GM18951 (cell line): ENCODE measurements around the gene ABCG8.
"Not testable (repeated sequence)": the region's sequence is repeated elsewhere in the genome, so short reads cannot be mapped to it uniquely, and the experiment has no call there.

Experiments used
- POLR2A ChIP-seq: IDR thresholded peaks from 4 replicates; pipeline ENCODE4 v1.6.1; 2011; ENCODE audit warnings: mild to moderate bottlenecking; ENCODE audit not compliant: insufficient read length, insufficient read depth; ENCODE audit errors: extremely low read depth
- in situ Hi-C: fragments of 300-500 bp; cut with MboI; formaldehyde crosslinking; loops from one replicate; pipeline ENCODE4 v1.12.0; 2022; ENCODE audit warnings: low sequenced_read_pairs, mixed read lengths, inconsistent platforms; ENCODE audit not compliant: unreplicated experiment

Gene ABCG8

DNA sequence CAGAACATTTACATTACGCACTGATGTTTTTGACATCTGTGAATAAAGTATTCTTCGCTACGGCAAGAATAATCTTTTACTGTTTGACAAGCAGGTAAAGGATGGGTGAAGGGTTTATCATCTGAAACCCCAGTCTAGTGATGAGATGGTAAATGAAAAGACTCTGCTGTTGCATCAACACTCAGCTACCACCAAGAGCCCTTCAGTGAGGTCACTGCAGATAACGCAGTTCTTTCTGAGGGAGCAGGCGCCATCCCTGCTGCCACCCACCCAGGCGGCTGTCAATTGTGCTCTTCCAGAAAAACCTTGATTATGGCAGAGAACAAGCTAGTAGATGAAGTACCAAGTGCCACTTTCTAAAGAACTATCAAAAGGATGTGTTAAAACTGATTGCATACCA is 58.7 kb downstream of the ABCG8 start:
- in situ Hi-C loops: no loop called here

DNA sequence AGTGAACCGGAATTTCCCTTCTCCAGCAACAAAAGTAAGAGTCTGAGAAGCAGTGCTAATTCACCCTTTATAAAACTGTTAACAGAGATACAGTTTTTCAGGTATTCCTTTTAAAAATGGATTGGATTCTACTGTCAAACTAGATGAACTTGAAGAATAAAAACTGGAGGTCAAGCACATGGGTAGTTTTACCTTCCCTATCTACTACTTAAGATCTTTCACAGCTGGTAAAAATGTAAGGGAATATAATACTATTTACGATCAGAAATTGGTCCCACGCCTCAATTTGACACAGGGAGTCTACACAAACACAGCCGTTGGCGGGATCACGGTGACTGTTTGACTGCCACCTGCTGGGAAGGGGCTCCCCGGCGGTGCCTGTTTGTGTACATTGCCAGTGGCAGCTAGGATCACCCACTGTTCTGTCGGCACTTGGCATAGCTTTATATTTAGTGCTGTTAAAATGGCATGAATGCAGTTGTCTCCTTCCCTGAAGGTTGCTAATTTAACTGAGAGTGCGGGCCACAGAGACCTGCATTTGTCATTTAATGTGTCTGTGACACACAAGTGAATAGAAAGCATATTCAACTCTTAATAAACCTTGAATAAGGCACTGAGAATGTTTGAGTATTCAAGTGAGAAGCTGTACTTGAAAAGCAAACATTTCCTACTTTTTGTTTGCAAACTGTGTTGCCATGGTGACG is 59.5 kb downstream of the ABCG8 start:
- no peak for TF ChIP-seq POLR2A
- in situ Hi-C loops: no loop called here

More for the DNA sequence above, 58.7 kb downstream of the ABCG8 start:
- no peak for TF ChIP-seq POLR2A

DNA sequence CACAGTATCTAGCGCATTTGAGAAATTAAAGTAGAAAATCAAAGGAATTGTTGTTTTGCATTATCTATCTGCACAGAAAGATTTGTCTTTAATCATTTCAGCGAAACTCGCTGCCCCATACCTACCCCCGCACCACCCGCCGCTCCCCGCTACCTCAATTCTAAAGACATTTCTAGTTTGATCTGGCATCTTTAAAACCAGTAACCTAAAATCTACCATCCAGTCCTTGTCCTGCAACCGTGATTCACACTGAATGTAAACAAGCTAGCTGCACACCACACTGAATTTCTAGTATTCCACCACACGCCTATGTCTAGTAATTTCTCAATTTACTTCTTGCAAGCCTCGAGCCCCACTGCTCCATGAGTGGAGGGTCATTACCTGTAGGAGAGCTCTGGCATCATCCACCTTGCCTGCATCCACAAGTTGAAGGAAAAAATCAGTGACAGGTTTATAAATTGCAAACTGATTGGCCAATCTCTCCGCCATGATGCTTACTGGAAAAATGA is 60.1 kb downstream of the ABCG8 start:
- in situ Hi-C loops: no loop called here
- TF ChIP-seq POLR2A: no peak

DNA sequence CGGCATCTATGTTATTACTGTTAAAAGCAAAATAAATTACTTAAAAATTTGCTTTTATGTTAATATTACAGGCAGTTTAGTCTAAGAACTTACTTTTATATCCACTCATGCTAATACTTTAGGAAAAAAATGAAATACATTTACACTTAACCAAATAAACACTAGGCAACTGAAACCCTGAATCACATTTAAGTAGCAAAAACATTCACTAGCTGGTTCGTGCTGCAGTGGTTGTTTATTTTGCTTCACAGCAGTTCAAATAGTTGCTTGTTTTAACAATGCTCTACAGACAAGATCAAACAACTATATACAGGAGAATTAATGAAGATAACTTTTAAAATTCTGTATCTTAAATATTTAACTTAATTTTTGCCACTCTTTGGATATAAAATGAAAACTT is 60.8 kb downstream of the ABCG8 start:
- no peak for TF ChIP-seq POLR2A
- in situ Hi-C loops: no loop called here

DNA sequence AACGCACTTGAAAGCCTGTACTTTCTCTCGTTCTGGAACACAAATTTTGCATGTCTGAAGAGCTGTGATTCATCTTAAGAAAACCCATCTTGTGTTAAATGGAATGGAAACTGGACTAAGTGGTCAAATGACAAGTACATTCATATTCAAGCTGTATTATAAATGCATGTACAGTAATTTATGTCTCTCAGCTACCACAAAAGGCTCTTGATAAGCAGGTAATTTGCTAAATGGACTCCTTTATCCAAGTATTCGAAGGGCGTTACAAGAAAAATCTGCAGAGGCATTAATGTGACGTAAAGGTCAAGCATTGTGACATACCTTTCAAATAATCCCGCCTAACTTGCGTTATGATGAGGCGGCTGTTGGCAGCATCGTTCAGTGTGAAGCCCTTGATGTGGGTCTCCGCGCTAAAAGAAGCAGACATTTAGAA is 66.6 kb downstream of the ABCG8 start:
- no peak for TF ChIP-seq POLR2A
- in situ Hi-C loops: no loop called here

DNA sequence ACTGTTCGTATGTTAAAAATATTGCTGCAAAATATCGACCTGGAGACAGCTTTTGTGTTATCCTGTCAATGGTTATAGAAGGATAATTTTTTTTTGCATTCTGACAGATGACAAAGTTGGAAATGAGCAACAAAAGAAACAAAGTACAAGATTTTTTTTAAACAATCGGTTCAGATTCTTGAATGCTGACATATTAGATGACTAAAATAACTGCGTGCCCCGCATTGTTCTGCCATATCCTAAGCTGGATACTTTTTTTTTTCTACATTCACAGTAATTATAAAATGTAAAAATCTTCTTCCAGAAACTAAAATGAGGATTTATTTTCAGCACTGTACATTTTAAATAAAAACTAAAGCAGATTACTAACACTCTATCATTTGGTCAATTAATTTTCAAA is 67.1 kb downstream of the ABCG8 start:
- in situ Hi-C loops: no loop called here
- TF ChIP-seq POLR2A: no peak

DNA sequence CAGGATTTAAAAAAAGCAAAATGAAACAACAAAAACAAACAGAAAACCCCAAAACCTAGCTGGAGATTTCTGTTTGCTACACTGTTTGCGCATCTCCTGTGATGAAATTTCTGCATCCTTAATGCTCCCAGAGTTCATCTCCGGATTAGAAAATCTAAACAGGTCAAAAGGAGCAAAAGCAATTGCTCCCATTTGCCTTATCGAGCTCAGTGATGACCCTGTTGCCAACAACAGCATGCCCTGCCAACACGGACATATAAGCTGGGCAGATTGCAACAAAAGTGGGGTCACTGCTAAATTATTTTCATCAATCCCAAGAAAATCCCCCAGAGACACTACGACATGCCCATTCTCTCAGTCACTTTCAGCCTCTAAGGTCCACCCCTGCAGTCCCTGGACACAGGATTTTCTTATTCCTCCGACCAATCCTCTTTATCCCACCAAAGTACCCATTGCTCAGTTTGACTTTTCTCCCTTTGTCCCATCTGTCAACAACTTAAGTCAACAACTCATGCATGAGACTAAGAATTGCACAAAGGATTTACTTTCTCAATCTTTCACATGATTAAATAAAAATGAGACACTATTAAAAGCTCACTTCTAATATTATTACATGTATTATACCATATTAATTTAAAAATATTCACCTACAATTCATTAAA is 67.8 kb downstream of the ABCG8 start:
- TF ChIP-seq POLR2A: no peak
- in situ Hi-C loops: no loop called here

DNA sequence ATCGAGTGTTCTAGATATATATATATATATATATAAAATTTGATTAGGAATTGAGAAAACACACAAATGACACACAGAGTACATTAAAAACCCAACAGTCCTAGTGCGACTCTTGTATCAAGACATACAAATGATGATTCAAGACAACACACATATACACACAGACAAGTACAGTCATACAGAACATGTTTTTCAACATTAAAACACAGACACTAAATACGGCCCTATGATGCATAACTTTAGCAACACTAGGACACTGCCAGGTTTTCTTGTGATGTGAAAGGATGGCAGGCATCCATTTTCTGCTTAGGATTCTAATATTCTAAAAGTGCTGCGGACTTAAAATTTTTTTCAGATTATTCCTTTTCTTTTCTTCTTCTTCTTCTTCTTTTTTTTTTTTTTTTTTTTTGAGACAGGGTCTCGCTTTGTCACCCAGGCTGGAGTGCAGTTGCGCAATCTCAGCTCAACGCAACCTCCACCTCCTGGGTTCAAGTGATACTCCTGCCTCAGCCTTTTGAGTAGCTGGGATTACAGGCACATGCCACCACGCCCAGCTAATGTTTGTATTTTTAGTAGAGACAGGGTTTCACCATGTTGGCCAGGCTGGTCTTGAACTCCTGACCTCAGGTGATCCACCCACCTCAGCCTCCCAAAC is 72.5 kb downstream of the ABCG8 start:
- in situ Hi-C loops: not testable (repeated sequence)

DNA sequence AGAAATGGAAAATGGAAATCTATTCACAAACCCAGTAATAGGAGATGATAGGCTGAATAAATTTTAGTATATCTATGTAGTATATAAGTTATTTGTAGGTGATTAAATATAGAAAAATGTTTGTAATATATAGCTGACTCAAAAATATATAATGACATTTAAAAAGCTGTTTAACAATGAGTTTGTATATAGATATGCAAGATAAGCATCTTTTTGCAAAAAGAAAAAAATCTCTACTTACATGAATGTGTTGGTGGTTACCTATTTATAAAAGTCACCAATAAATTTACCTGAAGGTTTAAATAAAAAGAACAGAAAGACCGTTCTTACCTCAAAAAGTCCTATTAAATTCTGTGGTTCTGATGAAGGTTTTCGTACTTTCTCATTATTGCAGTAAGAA is 85.7 kb downstream of the ABCG8 start:
- TF ChIP-seq POLR2A: no peak
- in situ Hi-C loops: no loop called here

DNA sequence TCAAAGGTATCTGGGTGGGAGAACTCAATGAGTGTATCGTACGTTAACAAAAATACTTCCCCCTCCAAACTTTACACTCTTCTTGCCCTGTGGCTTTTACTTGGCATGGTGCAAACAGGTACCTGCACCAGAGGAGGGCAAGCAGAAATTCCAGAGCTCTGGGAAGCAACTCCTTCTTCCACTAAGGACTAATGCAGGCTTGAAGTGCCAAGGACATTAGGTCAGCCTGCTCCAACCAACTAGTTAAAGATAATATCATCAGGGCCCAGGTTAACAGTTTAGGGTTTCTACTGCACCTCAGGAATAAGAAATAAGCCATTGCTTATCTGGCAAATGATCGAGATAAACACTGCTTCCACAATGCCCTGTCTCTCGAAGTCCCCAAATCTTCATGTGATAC is 86.7 kb downstream of the ABCG8 start:
- TF ChIP-seq POLR2A: no peak
- in situ Hi-C loops: no loop called here

DNA sequence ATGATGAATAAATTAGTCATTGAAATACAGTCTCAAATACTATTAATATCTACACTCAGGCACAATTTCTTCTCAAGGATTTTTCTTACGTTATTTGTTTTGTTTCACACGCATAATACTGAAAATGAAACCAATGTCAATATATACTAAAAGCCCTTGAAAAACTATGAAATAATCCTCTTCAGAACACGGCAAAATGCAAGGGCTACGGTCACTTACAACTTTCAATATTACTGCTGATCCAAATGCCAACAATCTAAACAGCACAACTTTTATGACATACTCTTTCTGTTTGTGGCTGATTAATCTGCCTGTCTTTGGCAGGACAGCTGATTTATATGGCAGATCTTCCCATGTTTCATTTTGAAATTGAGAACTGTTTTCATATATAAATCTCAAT is 88.7 kb downstream of the ABCG8 start:
- no peak for TF ChIP-seq POLR2A
- in situ Hi-C loops: no loop called here

DNA sequence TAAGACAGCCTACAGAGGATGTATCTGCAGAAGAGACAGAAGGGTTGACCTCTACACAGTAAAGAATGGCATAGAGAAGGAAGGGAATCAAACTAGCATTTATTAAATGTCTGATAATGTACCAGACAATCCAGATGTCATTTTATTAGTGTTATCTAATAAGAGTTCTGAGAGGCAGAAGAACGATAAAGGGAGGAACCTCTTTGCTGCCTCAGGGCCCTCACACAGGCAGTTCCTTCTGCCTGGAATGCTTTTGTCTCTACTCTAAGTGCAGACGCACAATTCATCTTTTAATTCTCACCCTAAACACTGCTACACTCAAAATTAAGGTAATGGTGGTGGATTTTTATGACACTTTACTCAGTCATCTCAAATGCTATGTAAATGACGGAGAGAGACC is 92.5 kb downstream of the ABCG8 start:
- TF ChIP-seq POLR2A: no peak
- in situ Hi-C loops: no loop called here
